IPS-NIHi11 (cell line): ENCODE results near the gene PSTPIP1.
A peak's percentile ranks its signal among the peaks of the same experiment; 100 is the strongest.

ENCODE experiments used
- DNase-seq: peaks from one replicate; pipeline ENCODE4 v3.0.0; 2012; ENCODE audit warnings: mixed read lengths, low spot score

The PSTPIP1 gene

GRCh38 chr15:77070180-77070494 lies 75.2 kb downstream of the PSTPIP1 start:
- no peak for DNase-seq

GRCh38 chr15:77070495-77071304 lies 75.8 kb downstream of the PSTPIP1 start, which contains the start of gene TSPAN3:
Gene TSPAN3, minus strand, starts transcription at chr15:77071109. Its CDS starts 155 bp downstream, at chr15:77070954.
- peak; percentile 97 for DNase-seq

DNA sequence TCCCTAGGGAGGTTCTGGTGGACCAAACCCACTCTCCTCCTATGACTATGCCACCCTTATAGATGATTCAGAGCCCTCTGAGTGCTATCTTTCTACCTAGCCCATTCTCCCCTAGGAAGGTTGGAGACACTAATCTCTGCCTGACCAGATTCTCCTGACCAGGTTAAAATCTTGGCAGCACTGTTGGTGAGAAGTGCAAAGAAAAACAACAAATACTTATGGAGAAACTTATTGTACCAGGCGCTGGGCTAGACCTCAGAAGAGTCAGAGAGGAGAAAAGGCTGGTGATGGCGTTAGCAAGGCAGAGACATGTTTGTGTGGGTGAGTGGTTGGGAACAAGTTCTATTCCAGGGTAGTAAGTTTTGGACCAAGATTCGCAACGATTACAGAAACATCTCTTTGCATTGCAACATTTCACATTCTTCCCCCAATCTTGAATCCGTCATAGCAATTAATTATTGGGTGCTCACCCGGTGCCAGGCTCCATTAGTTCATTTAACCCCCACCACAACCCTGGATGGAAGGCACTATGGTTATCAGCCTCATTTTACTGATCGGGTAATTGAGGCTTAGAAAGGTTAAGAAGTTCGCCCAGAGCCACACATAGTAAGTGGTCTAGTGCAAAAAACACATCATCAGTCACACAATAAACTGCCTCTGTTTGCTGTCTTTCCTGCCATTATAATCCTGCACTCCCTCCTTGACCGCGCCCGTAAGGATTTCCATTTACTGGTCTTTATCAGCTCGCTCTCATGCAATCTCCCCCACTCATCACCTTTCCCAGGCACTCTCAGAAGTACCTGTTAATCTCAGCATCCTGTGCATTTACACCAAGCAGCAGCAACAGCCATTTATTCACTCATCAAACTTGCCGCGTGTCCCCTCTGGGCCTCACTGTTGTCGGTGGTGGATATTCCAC lies 76.6 kb downstream of the PSTPIP1 start:
- DNase-seq: no peak

GRCh38 chr15:77074350-77074749 lies 79.4 kb downstream of the PSTPIP1 start:
- DNase-seq: no peak

DNA sequence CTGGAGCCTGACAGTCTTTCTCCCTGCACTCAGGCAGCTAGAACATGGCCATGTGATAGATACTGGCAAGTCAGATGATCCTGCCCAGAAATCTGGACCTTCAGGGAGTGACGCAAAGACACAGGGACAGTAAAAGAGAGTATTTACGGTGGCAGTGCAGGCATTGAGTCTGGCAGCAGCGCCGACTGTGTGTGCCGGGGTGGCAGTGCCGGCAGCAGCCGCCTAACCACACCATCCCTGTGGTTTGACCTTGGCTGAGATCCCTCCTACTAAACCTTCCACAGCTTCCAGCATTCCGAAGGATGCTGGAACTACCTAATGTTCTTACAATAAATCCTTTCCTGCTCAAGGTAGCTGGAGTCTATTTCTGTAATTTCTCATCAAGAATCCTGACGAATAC lies 80.6 kb downstream of the PSTPIP1 start:
- DNase-seq: no peak

DNA sequence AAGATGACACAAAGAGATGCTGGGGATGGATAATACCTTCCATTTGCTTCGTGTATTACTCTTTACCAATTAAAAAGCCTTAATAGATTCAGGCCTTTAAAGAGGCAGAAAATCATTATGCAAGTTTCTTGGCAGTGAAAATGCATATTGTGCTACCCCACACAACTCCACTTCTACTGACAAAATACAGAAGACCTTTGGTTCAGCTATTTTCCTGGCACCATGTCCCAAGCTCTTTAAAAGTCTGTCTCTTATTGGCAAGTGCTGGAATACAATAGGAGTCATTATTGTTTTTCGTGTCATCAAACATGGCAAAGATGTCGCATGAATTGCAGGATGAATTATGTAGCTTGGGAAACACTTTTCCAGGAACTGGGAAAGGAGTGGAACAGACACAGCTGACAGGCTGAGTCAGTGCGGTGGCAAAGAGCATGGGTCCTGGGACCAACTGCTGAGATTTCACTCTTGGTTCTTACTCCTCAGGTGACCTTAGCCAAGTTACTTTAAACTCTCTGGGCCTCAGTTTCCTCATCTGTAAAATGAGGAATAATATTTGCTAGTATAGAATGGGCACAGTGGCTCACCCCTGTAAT lies 81.5 kb downstream of the PSTPIP1 start:
- no peak for DNase-seq

DNA sequence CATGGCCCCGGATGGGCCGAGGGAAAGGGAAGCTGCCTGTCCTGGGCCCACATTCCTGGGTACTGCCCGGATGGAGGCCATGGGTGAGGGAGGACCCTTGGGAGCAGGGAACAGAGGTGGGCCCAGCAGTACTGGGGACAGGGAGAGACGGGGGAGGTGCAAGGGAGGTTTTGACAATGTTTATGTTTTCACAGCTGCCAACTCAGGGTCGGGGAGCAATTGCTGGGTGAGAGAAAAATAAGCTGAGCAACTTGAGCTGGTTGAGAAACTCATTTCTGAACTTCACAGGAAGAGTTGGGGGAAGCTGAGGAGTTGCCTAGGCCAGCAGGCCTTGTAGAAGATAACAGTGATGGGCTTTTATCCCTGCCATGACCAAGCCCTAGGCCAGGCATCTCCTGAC lies 87.0 kb downstream of the PSTPIP1 start:
- no peak for DNase-seq

DNA sequence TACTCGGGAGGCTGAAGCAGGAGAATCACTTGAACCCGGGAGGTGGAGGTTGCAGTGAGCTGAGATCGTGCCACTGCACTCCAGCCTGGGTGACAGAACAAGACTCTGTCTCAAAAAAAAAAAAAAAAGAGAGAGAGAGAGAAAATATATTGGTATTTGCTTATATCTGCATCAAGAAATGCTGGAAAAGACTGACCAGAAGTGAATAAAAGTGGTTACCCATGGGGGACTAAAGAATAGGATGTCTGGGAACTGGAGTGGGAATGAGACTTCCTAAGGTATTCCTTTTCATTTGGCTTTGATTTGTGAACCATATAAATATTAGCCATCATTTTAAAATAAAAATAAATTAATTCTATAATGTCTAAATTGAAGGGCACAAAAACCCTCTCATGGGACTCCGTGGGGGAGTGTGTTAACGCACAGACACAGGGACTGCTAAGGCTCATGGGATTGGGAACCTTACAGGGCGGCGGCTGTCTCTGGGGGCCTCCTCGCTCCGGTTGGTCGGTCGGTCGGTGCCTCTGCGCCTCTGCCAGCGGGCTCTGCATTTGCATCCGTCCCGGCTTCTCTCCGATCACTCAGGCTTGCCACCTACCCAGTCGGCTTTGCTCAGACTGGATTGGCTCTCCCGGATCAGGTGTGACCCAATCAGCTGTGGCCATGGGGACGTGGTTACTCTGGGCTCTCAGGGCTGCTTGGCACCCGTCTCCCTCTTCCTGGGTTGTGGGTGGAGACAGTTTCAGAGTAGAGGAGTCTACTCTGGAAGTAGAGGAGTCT lies 88.6 kb downstream of the PSTPIP1 start:
- peak; percentile 97 for DNase-seq

DNA sequence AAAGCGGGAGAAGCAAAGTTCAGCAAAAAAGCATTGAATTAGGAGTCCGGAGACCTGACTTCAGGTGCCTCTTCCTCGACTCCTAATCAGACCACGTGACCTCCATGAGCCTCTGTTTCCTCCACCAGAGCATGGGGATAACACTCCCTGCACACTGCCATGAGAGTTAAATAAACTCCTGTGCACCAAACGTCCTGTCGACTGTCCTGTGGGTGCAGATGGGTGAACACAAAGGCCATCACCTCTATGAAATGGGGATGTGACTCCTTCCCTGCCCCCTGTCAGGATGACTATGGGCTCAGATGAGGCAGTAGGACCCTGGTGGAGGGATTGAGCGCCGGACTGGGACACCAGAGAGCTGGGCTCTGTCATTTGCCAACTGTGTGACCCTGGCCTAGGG lies 89.5 kb downstream of the PSTPIP1 start:
- DNase-seq: no peak

GRCh38 chr15:77085297-77085696 lies 90.4 kb downstream of the PSTPIP1 start:
- DNase-seq: no peak
